Airway epithelial cell (primary cell): ENCODE measurements around the gene NWD2. TPM values are rescaled to one million over a fixed set of nuclear protein-coding genes. Genes with fewer than 3 reads are reported as not detected.

Experiments used
- total RNA-seq: library from RNA; depleted of rRNA; stranded (reverse); fragments of >200 nt; gene quantifications from 2 replicates; pipeline ENCODE4 v1.2.3, GENCODE V29; 2015

Gene NWD2, protein sequence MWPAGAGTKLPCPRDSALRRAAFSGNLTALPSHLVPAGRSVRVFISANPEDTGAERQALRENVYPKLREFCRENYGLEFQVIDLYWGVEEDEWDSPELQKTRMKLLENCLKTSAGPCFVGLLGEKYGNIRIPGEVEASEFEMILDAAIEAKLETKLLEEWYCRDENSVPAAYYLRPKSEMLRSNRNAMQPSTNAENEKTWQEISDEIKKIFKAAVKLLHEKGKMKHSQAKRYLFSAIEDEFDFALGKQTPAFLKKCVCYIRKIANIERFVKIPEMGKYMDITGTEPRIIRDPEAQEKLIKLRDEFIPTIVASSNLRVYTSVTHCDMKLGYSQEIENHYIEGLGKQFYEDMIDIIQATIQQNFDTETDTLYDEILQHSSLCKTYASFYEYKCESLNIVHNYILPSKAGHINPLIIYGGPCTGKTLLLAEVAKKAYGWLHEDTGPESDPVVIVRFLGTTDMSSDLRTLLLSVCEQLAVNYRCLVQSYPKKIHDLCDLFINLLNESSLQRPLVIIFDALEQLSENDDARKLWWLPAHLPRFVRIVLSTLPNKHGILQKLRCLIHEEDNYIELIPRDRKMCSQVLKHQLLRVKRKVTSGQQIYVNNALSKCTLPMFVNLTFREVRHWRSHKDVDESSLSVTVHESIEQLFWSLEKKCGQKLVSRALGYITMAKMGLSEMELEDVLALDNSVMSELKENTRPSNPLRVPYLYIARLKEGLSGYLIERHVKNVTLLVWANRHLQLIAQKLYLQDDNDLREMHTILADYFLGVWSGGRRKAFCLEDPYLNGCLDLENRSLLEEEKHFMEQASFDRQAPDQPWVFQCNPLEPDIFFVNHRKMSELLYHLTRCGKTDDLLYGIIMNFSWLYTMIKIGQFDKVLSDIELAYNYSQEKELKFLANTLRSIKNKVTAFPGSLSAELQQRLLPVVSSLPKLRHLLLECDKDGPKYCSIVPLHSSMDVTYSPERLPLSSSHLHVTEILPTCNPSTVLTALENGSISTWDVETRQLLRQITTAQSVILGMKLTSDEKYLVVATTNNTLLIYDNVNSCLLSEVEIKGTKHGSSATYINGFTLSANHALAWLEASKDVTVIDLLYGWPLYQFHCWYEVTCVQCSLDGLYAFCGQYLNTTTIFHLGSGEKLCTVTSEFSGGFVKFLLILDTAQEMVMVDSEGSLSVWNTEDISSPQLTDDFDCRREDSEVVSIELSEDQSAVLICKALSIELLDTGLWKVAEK (N-terminal part only)
- total RNA-seq: 0.07 TPM in 1 of 2 replicates, not detected in the other

DNA sequence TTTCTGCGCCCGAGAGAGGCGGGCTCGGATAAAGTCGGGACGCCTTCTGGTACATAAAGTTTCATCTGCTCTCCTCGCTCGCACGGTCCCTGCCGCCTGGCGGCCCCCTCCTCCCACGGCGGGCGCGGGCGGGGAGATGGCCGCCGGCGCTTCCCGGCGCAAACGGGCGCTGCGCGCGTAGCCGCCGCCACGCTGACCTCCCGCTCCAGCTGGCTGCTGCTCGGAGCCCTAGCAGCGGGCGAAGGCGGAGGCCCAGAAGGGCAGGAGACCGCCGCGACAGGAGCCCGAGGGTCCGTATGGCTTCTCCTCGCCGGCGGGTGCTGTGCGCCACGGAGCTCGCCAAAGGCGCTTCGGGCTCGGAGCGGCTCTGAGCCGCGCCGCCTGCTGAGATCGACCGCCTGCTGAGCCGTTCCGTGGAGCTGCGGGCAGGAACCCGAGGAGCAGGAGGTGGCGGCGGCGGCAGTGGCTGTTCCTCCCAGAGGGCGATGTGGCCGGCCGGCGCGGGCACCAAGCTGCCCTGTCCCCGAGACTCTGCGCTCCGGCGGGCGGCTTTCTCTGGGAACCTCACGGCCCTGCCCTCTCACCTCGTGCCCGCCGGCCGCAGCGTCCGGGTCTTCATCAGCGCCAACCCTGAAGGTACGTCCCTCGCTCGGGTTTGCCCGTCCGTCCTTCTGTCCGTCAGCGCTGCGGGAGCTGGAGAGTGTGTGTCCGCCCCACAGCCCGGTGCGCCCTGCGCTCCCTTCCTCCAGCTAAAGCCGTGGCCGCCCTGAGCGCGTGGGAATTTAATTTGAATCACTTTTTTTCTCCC is at the start of gene NWD2:
Gene NWD2, plus strand, starts transcription at position 161 of the 808 bp plus-strand sequence. Its CDS starts 325 bp downstream, at position 486.

